Gastrocnemius medialis (tissue), 4 donors: Measurements from ENCODE around the gene ZNF550.

ENCODE experiments used
- CTCF ChIP-seq, 5 experiments: fragments of 450-650 bp in 3 of 5; fragments of 200-600 bp in 2 of 5; sonication (generic) in 2 of 5; IDR thresholded peaks in 4 of 5; conservative IDR thresholded peaks in 1 of 5; 1 replicate in 4 of 5; 2 replicates in 1 of 5; pipeline ENCODE4 v1.5.1; 2016 to 2019; ENCODE audit warnings: antibody characterized with exemption in 5 of 5, mild to moderate bottlenecking in 3 of 5, moderate library complexity in 3 of 5
- POLR2A ChIP-seq, 2 donors: fragments of 450-650 bp; IDR thresholded peaks; one replicate each; pipeline ENCODE4 v1.6.1; 2017; ENCODE audit warnings: antibody characterized with exemption in 2 of 2, mild to moderate bottlenecking in 2 of 2, moderate library complexity in 2 of 2

GRCh38 chr19:57570707-57571106 is 11.0 kb upstream of the ZNF550 start:
- TF ChIP-seq CTCF (IDR thresholded peaks at IDR 0.05 in 4 of 5, conservative IDR thresholded peaks at IDR 0.05 in 1 of 5), result no peak
- TF ChIP-seq POLR2A (IDR thresholded peaks at IDR 0.05), result no peak
